Amniotic epithelial cell (primary cell): ENCODE results near the gene MCOLN3.
"Not testable (repeated sequence)": the region's sequence is repeated elsewhere in the genome, so short reads cannot be mapped to it uniquely, and the experiment has no call there.

Experiments used
- DNase-seq: peaks from one replicate; pipeline ENCODE4 v3.0.0-alpha.2; 2010; ENCODE audit warnings: low read depth

Gene MCOLN3

GRCh38 chr1:84991097-84991920 lies 57.0 kb downstream of the MCOLN3 start:
- DNase-seq = no peak

GRCh38 chr1:84988588-84988987 lies 59.7 kb downstream of the MCOLN3 start:
- DNase-seq = no peak

DNA sequence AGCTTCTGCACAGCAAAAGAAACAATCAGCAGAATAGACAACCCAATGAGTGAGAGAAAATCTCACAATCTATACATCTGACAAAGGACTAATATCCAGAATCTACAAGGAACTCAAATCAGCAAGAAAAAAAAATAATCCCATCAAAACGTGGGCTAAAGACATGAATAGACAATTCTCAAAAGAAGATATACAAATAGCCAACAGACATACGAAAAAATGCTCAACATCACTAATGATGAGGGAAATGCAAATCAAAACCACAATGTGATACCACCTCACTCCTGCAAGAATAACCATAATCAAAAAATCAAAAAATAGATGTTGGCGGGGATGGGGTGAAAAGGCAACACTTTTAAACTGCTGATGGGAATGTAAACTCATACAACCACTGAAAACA lies 61.7 kb downstream of the MCOLN3 start:
- DNase-seq = not testable (repeated sequence)

GRCh38 chr1:84985365-84985764 lies 62.9 kb downstream of the MCOLN3 start:
- no peak for DNase-seq

GRCh38 chr1:84982395-84982794 lies 65.9 kb downstream of the MCOLN3 start:
- no peak for DNase-seq

DNA sequence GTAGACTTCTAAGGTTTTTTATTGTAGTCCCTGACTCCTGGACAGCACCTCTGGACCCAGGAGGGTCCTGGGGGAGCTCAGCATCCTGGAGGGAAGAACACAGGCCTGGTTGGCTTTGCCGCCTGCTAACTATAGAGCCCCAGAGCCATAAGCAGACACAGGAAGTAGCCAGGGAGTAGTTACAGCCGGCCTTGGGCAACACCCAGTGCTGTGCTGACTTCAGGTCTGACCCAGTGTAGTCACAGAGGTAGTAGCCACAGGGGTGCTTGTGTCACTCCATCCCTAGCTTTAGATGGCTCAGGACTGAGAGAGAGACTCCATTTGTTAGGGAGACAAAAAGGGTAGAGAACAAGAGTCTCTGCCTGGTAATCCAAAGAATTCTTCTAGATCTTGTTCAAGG lies 73.3 kb downstream of the MCOLN3 start:
- no peak for DNase-seq

GRCh38 chr1:84973498-84974334 lies 74.6 kb downstream of the MCOLN3 start:
- DNase-seq = peak; percentile 65

GRCh38 chr1:84972377-84972987 lies 75.8 kb downstream of the MCOLN3 start:
- DNase-seq = peak; percentile 16

DNA sequence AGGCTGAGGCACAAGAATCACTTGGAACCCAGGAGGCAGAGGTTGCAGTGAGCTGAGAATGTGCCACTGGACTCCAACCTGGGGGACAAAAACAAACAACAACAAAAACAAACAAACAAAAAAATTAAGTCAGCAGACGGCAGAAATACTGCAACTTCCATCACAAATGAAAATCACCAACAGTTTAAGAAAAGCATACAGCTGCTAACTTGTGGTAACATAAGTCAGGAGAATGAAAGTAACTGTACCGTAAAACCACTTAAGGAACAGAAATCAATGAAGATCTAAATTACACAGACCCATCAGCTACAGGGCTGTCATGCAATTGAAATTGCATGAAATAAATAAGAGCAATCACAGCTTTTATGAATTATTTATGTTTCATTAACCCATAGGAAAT lies 76.3 kb downstream of the MCOLN3 start:
- no peak for DNase-seq

- DNase-seq = peak; percentile 17
Observed at GRCh38 chr1:84969489-84970250, 78.6 kb downstream of the MCOLN3 start.

GRCh38 chr1:84968865-84969264 lies 79.4 kb downstream of the MCOLN3 start:
- no peak for DNase-seq

DNA sequence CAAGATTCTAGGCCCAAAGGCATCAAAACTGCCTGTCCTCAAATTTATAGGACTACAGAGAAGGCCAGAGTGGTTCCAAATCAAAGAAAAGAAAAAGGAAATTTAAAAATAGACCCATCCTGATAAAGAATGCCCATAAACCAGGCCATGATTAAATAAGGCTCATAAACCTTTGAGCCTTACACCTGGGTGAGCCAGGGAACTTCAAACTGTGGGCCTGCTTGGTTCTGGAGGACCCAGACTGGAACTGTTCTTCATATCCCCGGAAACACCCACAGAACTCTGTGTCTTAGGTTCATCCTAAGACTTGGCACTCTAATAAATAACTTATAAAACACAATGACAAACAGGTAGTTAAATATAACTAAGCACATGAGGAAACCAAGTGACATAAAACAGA lies 80.2 kb downstream of the MCOLN3 start:
- DNase-seq = no peak
